K562 (cell line): ENCODE results near the gene PTH2. TPM values are rescaled to one million over a fixed set of nuclear protein-coding genes. Genes with fewer than 3 reads are reported as not detected.

ENCODE experiments used
- ARID3B ChIP-seq: fragments of 250-450 bp; sonication (Bioruptor Pico); IDR thresholded peaks from 2 replicates; pipeline ENCODE4 v1.4.0; 2020; ENCODE audit warnings: borderline replicate concordance
- EGR1 ChIP-seq: fragments of 450-650 bp; conservative IDR thresholded peaks from 2 replicates; pipeline ENCODE4 v1.6.1; 2017; ENCODE audit warnings: mild to moderate bottlenecking
- ELK3 ChIP-seq: fragments of 450-650 bp; formaldehyde crosslinking; IDR thresholded peaks from 2 replicates; pipeline ENCODE4 v1.4.0; 2020; ENCODE audit warnings: mild to moderate bottlenecking
- MCM7 ChIP-seq, 2 experiments: fragments of 450-650 bp; IDR thresholded peaks; 2 replicates each; pipeline ENCODE4 v1.6.1; 2016 to 2018
- SMAD3 ChIP-seq: fragments of 450-650 bp; formaldehyde crosslinking; conservative IDR thresholded peaks from 2 replicates; pipeline ENCODE4 v1.4.0; 2020; ENCODE audit warnings: mild to moderate bottlenecking
- SOX6 ChIP-seq: fragments of 450-650 bp; IDR thresholded peaks from 2 replicates; pipeline ENCODE4 v1.6.1; 2014; ENCODE audit warnings: mild to moderate bottlenecking
- VEZF1 ChIP-seq: fragments of 200-800 bp; sonication (Bioruptor generic); IDR thresholded peaks from 2 replicates; pipeline ENCODE4 v1.6.1; 2017; ENCODE audit warnings: missing genetic modification characterization, missing compliant biosample characterization
- ZNF232 ChIP-seq: sonication (generic); formaldehyde crosslinking; IDR thresholded peaks from 2 replicates; pipeline ENCODE4 v1.8.0; 2022; ENCODE audit warnings: mild to moderate bottlenecking, missing genetic modification reagents
- polyA plus RNA-seq, 8 experiments: library from polyadenylated mRNA; depleted of rRNA in 4 of 8; stranded (reverse) in 5 of 8; unstranded in 3 of 8; fragments of >200 nt; fragmentation: Nextera tagmentation in 2 of 8; fragmentation: Illumina TruSeq in 1 of 8; extraction: Ambion mirVana in 2 of 8; extraction: Trizol in 1 of 8; gene quantifications; 2 replicates each; pipeline versions ENCODE4 v1.2.1 to v1.2.3, GENCODE V29; 2011 to 2014; ENCODE audit warnings: inconsistent platforms in 1 of 8, missing spikeins in 1 of 8
- total RNA-seq, 7 experiments: library from RNA; depleted of rRNA in 6 of 7; stranded (reverse); fragments of >200 nt in 6 of 7; fragmentation: Illumina TruSeq in 2 of 7; extraction: Trizol in 2 of 7; gene quantifications; 2 replicates each; pipeline versions ENCODE4 v1.2.1 to v1.2.3, GENCODE V29; 2011 to 2021; ENCODE audit warnings: low replicate concordance in 1 of 7

Gene PTH2
- total and polyA plus RNA-seq, 9 of the 15 experiments (the other 6 are each of a cell fraction or from before 2014, with no cell fraction given), result 1.3 TPM; not detected in 8

GRCh38 chr19:49455773-49456172, 32.5 kb upstream of the PTH2 start (continued):
- TF ChIP-seq EGR1 (no peak), ARID3B (CRISPR knock-in tag) (no peak), VEZF1 (no peak), ZNF232 (CRISPR knock-in tag) (no peak), SOX6 (no peak), SMAD3 (CRISPR knock-in tag) (no peak), MCM7 (IDR thresholded peaks at IDR 0.05) (no peak), ELK3 (CRISPR knock-in tag) (no peak)
